HEK293T (cell line): ENCODE data around the gene TBC1D2.

Experiments used
- BHLHE40 ChIP-seq: fragments of 450-650 bp; IDR thresholded peaks from 2 replicates; pipeline ENCODE4 v1.6.1; 2016; ENCODE audit warnings: mild to moderate bottlenecking, moderate library complexity, borderline replicate concordance
- ELF4 ChIP-seq: fragments of 450-650 bp; IDR thresholded peaks from 2 replicates; pipeline ENCODE4 v1.6.1; 2017; ENCODE audit warnings: antibody characterized with exemption
- FOXA1 ChIP-seq: fragments of 450-650 bp; IDR thresholded peaks from 2 replicates; pipeline ENCODE4 v1.6.1; 2016; ENCODE audit warnings: mild to moderate bottlenecking
- FOXK2 ChIP-seq: fragments of 450-650 bp; IDR thresholded peaks from 2 replicates; pipeline ENCODE4 v1.6.1; 2016; ENCODE audit warnings: mild to moderate bottlenecking
- FOXM1 ChIP-seq: fragments of 450-650 bp; IDR thresholded peaks from 2 replicates; pipeline ENCODE4 v1.6.1; 2017; ENCODE audit warnings: mild to moderate bottlenecking, borderline replicate concordance
- HDGF ChIP-seq: fragments of 450-650 bp; IDR thresholded peaks from 2 replicates; pipeline ENCODE4 v1.6.1; 2017; ENCODE audit warnings: antibody characterized with exemption, borderline replicate concordance
- SP1 ChIP-seq: fragments of 450-650 bp; IDR thresholded peaks from 2 replicates; pipeline ENCODE4 v1.6.1; 2017
- TARDBP ChIP-seq: fragments of 450-650 bp; IDR thresholded peaks from 2 replicates; pipeline ENCODE4 v1.6.1; 2016

GRCh38 chr9:98302938-98303632, 47.6 kb upstream of the TBC1D2 start:
- no peak for TF ChIP-seq BHLHE40
- no peak for TF ChIP-seq FOXA1
- no peak for TF ChIP-seq HDGF
- no peak for TF ChIP-seq ELF4
- TF ChIP-seq SP1, result no peak
- TF ChIP-seq FOXK2, result no peak
- TF ChIP-seq FOXM1, result no peak
- no peak for TF ChIP-seq TARDBP
